GM21360 (cell line): ENCODE measurements around the gene DIAPH3.

ENCODE experiments used
- ATAC-seq: cut with Tn5 transposase; IDR thresholded peaks from one replicate; pipeline ENCODE4 v1.9.1; 2021; ENCODE audit warnings: mild to moderate bottlenecking, moderate library complexity; ENCODE audit not compliant: unreplicated experiment

DIAPH3 gene

DNA sequence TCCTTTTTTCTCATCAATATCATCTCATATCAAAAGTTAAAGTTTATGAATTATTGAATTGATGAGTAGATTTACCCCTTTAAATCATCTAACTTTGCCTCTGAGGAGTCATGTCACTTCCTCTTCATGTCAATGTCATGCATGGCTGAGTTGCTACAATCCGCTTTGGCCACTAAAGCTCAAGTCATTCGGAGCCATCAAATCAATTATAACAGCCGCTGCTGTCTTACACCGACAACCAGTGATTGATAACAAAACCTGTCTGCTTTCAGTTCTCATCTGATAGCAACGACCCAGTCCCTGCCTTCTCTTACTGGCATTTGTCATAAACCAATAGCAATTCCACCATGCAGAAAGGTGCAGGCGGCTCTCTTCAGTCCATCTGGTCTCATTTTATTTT, 429.3 kb downstream of the DIAPH3 start:
- peak; percentile 100 for ATAC-seq

DNA sequence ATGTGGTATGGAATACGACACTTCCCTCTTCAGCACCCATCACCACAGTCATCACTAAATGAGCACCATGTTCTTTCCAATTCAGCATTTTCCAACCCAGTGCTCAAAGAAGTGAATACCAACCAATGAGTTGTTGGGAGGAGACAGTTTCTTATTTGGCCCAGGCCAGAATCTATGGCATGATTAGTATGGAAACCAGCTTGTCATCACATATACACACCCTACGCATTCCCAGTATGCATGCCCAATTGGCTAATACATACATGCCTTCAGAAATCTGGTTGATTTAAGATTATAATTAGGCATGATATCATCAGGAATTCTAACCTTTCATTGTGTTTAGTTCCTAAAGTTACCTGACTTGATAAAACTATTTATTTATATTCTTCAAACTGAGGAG, 430.0 kb downstream of the DIAPH3 start:
- ATAC-seq: no peak

DNA sequence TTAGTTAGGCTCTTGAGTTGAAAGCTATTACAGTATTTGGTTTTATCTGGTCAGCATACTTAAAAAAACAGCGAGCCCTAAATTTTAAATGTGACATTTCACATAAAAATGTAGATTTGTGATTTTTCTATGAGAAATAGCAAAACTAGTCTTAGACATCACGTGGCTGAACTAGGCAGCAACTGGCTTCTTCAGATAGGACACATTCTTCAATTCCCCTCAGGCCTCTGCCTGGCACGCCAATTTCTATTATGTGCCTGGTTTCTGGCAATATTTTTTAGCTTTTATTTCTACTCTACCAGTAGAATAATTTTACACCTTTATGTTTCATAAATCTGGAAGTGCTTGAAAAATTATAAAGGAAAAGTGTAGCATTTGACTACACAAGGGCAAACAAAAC, 433.7 kb downstream of the DIAPH3 start:
- ATAC-seq: no peak

DNA sequence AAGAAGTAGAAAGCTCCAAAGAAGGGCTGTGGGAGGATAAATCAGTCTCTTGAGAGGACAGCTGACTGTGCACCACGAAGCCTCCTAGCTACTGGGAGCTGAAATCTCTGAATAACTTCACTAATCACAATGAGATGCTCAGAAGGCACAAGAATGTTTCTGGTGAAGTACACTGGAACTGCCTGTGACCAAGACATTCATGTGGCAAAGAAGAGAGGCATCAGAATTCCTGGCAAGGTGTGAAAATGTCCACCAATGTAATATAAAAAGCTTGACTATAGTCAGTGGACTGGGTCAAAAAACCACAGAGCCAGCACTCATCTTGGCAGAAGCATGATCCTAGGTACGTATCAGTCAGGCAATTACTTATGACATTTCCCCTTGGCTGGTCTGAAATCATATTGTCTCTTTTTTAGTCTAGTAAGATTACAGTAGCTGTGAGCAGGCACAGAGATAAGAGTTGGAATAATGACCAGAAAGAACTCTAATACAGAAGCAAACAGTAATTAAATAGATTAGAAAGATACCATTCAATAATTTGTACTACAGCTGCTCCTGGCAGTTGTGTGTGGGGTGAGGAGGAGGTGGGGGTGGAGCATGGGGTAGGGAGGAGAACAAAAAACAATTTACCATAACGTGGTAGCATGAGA, 434.7 kb downstream of the DIAPH3 start:
- no peak for ATAC-seq

DNA sequence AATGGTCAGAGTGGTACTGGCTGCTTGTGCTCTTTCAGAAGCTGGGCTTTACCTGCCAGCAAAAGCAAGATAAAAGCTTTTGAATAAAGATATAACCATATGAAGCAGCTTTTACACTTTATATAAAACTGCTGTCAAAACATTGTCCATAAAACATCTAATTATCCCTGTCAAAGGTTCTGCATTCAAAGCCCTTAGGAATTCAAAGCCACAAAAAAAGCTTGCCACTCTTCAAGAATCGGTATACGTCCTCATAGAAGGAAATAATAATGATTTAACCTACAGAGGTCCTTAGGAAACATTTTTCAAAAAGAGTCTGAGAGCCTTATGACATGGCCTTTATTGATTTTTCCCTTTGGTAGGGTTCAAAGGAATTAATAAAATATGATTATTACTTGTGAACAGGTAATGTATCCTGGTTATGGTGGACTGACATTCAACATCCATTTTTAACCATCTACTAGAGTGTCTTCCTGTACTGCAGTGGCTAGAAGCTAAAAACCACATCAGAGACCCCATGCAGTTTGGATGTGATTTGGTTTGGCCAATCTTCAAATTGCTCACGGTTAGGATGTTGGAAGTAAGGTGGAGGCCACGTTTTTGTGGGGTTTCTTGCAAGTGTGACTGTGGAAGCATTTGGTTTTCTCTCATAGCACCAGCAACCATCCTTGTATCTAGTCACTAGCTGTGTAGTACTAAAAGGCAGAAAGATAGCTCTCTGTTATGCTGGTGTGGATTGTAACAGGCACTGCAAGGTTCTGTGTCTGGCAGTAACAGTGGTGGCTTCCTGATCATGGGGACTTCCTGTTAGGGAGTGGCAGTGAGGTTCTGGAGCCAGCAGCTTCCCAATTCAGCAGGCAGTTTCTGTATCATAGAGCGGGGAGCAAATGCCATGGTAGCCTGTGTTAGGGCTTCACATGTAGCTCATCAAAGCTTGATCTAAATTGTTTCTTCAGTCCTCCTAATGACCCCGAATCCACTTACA, 441.5 kb downstream of the DIAPH3 start:
- ATAC-seq: no peak

DNA sequence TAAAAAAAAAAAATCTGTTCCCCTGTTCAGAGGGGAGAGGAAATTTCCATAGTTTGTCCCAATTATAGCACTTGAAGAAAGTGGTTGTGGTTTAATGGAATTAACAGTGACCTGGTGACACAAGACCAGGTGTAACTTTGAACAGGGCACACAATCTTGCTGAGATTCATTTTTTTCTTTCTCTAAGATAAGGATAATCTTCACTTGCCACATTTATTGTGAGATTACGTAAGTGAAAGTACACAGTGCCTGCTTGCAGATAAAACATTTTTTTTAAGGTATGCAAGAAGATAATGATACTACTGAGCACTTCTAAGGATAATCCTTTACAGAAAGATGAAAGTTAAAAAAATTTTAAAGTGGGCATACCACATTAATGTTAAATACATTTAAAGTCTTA, 448.1 kb downstream of the DIAPH3 start:
- no peak for ATAC-seq

DNA sequence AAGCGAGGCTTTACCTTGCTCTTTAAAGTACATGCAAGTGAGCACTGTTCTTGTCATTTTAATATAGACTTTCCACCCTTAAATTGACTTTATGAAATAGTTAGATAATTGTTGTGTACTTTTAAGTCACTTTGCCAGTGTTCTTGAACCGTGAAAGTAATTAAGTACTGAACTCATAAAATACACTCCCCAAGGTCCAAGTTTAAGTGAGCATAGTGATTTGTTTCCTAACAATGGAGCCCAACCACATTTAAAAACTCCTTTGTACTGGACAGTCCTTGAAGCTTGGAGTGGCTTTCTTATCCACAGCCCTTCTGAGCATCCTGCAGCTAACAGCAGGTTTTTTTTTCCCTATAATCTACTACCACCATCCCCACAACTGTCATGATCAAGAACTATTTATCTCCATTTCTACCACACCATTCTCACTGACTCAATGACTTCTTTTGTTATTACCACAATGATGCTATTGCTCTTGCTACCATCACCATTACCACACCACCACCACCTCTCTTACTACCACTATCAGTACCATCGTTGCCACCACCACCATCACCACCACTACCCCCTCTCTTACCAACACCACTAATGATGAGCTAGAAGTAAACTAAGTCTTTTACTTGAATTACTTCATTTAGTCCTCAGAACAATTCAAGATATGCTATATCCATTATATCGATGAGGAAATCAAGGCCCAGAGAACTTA, 452.6 kb downstream of the DIAPH3 start:
- ATAC-seq: no peak

DNA sequence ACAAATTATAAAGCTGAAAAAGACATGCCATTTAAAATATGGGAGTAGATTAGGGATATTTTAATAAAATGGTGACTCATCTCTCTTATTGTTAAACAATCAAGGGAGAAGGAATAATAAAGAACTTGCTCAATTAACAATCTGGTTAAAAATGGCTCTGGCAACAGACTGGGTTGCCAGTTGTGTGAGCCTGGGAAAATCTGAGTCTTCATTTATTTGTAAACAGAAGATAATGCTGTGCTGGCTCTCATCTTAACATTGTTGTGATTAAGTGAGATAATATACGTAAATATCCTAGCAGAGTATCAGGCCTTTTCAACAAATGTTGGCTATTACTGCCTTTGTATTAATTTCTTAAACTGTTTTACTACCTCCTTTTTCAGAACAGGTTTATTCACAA, 453.3 kb downstream of the DIAPH3 start:
- ATAC-seq: no peak

DNA sequence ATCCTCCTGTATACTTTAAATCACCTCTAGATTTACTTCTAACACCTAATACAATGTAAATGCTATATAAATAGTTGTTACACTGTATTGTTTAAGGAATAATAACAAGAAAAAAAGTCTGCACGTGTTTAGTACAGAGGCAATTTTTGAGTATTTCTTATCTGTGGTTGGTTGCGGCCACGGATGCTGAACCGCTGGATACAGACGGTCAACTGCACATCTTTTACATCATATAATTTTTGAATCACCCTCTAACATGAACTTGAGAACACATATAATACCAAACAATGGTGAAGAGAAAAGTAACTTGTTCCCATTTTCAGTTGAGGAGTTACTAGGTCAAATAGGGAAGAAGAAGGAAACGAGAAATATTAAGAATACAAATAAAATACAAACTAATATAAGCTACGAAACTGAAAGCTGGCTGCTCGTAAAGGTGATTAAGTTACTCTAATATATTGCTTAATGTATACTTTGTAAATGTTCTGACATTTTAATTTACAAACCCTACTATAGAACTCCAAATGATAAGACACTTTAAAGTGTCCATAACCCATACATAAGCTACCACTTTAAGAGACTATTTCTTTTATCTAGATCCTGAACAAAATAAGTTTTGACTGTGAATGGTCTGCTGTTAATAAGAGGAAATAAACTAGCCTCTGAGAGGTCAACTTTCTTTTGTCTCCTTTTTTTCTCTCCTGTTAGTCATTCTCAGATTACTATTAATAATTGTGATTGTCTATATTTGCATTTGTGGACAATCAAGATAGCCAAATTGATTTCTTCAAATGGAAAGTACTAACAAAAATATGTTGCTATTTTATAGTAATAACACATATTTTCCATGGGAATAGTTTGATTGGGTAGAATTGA, 457.4 kb downstream of the DIAPH3 start:
- ATAC-seq: no peak

DNA sequence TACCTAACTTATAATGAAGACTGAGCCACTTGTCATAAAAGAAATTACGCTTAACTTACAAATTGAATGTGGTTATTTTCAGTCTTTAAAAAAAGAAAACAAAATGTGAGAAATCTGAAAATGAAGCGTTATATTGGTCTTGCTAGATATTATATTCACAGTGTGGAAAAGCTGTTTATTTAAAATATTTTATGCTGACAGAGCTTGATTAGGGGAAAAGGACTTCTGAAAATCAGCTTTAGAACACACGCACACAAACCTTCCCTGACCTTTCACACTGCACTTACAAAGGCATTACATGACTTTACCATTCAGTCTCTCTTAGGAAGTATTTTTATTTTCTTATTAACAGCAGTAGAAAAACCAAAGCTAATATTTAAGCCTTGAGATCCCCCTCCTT, 461.5 kb downstream of the DIAPH3 start:
- ATAC-seq: no peak

DNA sequence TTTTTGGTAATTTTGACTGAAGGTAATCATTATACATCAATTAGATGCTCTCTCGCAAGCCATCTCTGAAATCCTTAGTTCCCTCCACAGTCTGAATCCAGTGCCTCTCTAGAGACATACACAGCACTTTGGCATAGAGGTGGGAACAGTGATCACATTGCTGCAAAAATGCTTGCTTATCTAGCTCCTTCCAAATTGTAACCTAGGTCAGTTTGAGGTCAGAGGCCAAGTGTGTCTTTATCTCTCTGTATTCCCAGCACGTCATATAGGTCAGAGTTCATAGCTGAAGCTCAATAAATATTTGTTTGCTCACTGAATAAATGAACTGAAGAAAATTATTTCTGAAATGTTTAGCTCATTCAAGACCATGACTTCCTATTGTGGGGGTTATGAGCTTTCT, 462.5 kb downstream of the DIAPH3 start:
- ATAC-seq: no peak

DNA sequence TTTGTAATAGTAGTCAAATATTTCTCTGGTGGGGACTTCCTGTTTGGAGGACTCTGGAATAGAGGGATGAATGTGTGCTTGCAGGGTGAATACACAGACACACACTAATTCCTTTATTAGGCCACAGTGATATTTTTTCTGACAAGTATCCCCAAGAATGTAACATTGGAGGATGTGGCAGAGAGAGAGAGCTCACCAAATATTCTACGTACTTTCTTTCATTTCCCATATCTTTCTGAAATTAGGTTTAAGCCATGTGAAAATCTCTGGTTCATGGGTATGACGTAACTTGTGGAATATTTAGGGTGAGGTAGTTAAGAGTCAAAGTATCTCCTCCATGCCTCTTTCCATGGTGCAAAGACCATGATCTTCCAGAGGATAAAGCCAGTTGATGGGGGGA, 463.4 kb downstream of the DIAPH3 start:
- no peak for ATAC-seq

DNA sequence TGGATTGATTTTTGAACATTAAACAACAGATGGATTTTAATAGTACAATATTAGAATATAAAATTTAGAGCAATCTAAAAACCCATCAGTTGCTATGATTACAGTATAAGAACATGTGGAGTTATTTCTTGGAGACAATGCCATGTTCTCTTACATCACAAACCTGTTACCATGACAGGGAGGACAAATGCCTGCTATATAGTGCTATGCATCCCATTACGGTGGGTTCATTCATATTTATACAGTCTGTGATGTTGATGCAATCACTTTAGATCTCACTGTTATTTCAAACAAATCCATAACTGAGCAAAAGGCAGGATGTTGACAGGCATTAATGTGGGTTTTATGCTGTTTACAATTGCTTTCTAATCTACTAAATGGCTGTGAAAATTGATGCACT, 467.5 kb downstream of the DIAPH3 start:
- ATAC-seq: no peak

DNA sequence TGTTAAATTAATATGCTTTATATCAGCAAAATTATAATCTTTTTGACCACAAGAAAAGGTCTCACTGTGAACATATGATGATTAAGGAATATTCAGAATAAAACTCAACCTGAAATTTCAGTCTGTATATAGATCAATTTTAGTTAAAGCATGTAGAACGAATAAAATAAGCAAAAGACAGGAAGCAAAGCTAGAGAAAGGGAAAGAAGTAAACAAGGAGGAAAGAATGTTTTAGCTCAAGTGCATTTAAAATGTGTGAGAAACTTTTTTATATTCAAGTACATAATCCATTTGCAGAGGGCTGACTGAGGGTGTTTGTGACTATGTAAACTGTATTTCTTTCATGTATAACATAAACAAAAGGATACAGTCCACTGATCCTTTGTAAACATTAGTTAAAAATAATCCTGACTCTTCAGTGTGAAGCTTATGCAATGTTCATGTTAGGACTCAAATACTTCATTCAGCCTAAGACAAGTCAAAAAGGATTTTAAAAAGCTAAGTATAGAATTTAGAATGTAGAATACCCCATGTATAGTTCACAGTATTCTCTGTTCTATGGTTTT, 472.1 kb downstream of the DIAPH3 start:
- ATAC-seq: no peak

DNA sequence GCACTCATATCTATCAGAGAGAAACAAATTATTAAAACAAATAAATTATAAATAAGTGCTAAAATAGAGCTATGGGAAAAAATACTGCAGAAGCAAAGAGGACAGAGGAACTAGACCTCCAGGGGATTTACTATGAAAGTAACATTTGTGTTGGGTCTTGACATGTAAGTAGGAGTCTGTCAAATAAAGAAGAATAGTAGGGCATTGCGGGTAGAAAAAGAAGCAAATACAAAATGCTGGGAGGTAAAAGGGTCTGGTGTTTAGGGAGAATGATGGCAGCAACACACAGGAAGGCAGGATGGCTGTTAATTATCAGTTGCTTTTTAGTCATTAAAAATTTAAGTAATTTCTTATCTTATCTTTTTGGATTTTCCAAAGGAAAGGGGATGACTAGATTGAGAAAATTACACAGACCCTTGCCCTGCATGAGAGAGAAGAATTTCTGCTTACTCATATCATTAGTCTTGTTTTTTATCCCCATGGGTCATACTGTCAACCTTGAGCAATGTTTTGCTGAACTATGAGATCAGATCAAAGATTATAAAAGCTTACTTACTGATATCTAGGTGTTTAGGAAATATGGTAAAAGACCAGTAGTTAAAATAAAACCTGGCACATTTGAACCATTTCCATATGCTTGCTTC, 472.7 kb downstream of the DIAPH3 start:
- no peak for ATAC-seq

DNA sequence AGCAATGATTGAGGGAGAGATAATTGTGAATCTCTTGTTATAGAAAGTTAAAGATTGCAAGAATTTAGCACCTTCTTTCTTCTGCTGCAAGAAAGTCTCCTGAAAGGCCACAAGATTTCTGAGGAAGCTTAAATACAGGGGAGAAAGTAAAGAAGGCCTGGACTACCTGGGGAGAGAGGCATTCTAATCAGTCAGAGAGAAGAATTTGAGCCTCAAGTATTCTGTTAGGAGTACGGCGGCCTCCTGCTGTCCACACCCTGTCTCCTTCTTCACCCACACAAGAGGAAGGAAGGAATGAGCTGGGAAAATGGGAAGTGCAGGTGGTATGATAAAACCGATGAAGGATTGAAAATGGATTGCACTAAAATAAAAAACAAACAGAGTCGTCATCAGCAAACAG, 474.7 kb downstream of the DIAPH3 start:
- ATAC-seq: no peak

DNA sequence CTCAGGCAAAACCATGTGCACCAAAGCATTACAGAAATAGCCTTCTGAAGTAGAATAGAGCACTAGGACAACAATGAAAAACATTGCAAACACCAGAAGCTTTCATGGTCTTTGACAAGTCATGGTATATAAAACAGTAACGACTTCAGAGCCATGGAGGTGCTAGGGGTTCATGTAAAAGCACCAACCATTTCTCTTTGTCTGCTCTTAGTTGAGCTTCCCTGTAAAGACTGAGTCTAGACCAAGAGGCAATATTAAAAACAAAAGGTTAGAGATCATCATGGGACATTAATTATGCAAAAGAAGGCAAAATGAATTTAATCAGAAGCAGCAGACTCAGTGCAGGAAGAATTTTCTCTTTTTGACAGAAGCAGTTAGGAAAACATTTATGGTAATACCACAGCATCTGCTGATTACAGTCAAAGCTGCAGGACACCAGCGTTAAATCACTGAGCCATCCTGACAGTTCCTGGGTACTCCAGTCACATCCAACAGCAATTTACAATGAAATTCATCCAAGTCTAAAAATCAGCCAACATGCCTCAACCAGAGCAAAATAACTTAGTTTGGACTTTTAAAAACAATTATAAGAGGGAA, 476.8 kb downstream of the DIAPH3 start:
- no peak for ATAC-seq

DNA sequence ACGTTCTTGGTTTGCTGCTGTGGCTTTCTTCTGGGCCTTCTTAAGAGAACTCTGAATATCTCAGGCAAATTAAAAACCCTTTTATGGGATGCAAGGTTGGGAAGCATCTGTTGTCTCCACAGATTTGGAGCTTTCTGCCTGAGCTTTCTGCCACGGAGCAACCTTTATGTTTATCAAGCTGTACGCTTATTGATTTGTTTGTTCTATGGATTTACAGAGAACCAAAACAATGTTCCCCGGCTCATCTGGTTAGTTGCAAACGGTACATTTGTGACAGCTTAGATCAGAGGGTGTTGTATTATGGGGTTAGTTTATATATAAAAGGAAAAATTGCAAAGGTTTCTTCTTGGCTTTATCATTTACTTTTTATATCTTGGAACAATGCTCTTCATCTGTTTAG, 479.6 kb downstream of the DIAPH3 start:
- ATAC-seq: no peak

DNA sequence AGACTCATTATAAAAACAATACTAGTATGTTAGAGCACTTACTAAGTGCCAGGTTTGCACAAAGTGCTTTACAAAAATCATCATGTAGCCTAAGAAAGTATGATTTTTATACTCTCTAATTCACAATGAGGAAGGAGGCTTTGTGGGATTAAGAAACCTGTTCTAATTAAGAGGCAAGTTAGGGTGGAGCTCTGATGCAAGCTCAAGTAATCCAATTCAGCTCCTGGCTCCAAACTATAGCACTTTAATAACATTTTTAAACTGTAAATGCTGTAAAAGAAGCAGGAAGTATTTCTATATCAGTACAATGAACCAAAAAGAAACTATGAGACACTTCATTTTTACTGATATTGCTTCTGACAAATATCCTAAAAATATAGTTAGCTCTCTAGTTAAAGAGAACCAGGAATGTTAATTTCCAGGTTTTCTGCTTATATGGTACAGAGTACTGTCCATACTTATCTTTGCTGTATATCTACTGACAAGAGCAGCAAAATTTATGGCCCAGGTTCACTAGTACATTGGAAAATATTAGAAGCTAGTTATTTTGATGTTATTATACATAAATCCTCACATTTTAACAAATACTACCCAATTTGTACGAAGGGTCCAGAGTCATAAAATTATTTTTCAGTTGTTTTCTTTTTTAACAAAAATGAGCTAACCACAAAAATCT, 482.0 kb downstream of the DIAPH3 start:
- ATAC-seq: no peak
